PC-3 (cell line): ENCODE measurements around the gene ERCC8. TPM values are rescaled to one million over a fixed set of nuclear protein-coding genes. Genes with fewer than 3 reads are reported as not detected.

Source experiments
- ATAC-seq: fragments of 200-7000 bp; cut with Tn5 transposase; 2 replicates; pipeline ENCODE4 v1.9.1; 2020; ENCODE audit warnings: mild to moderate bottlenecking, moderate library complexity
- BruUV-seq: library from RNA; stranded (reverse); fragments of 400-500 nt; replicated peaks from 2 replicates; lab custom pipeline; 2021; lab: Mats Ljungman, UMichigan
- CTCF ChIA-PET: fragments of 300-600 bp; sonication (Branson Sonifier 250); formaldehyde crosslinking; loops from one replicate; lab custom pipeline; 2022; ENCODE audit warnings: antibody characterized with exemption; lab: Charles Lee
- POLR2A ChIA-PET: fragments of 300-600 bp; sonication (Branson Sonifier 250); formaldehyde crosslinking; loops from one replicate; lab custom pipeline; 2022; ENCODE audit warnings: antibody characterized with exemption; ENCODE audit not compliant: unreplicated experiment; lab: Charles Lee
- DNase-seq: peaks from one replicate; pipeline ENCODE4 v3.0.0-alpha.2; 2015
- H2AFZ ChIP-seq: fragments of 300-600 bp; sonication (generic); 2 replicates; pipeline ENCODE4 v1.6.0; 2016; ENCODE audit warnings: antibody characterized with exemption, low read length
- H3F3A ChIP-seq: fragments of 300-600 bp; sonication (generic); one replicate; pipeline ENCODE4 v1.6.0; 2017; ENCODE audit warnings: antibody characterized with exemption, low read length, control low read depth, mild to moderate bottlenecking; ENCODE audit not compliant: unreplicated experiment
- H3K27ac ChIP-seq: fragments of 300-600 bp; sonication (generic); 2 replicates; pipeline ENCODE4 v1.5.1; 2016; ENCODE audit warnings: mild to moderate bottlenecking, low read length
- H3K27me3 ChIP-seq: fragments of 300-600 bp; sonication (generic); 2 replicates; pipeline ENCODE4 v1.6.1; 2016; ENCODE audit warnings: low read length, mixed read lengths
- H3K36me3 ChIP-seq: fragments of 300-600 bp; sonication (generic); 2 replicates; pipeline ENCODE4 v1.6.1; 2016; ENCODE audit warnings: low read depth, mixed run types, low read length, mixed read lengths
- H3K4me1 ChIP-seq: fragments of 300-600 bp; sonication (generic); 2 replicates; pipeline ENCODE4 v1.5.1; 2016; ENCODE audit warnings: low read length; ENCODE audit not compliant: insufficient read depth
- H3K4me2 ChIP-seq: fragments of 300-600 bp; sonication (generic); 2 replicates; pipeline ENCODE4 v1.6.0; 2016; ENCODE audit warnings: low read length
- H3K4me3 ChIP-seq: fragments of 300-600 bp; sonication (generic); 2 replicates; pipeline ENCODE4 v1.5.1; 2016; ENCODE audit warnings: mild to moderate bottlenecking, low read length, mixed read lengths
- H3K79me2 ChIP-seq: fragments of 300-600 bp; sonication (generic); 2 replicates; pipeline ENCODE4 v1.6.1; 2017; ENCODE audit warnings: low read length, mixed read lengths
- H3K9ac ChIP-seq: fragments of 300-600 bp; sonication (generic); 2 replicates; pipeline ENCODE4 v1.6.0; 2016; ENCODE audit warnings: mild to moderate bottlenecking, low read length
- H3K9me2 ChIP-seq: fragments of 300-600 bp; sonication (generic); replicated peaks from 2 replicates; pipeline ENCODE4 v1.6.1; 2016; ENCODE audit warnings: mixed run types, low read length, mixed read lengths
- H3K9me3 ChIP-seq: fragments of 300-600 bp; sonication (generic); 2 replicates; pipeline ENCODE4 v1.6.1; 2016; ENCODE audit warnings: low read length, mixed read lengths
- H4K20me1 ChIP-seq: fragments of 300-600 bp; sonication (generic); 2 replicates; pipeline ENCODE4 v1.6.1; 2016; ENCODE audit warnings: low read length, mixed read lengths
- CTCF ChIP-seq: fragments of 300-600 bp; sonication (generic); conservative IDR thresholded peaks from 2 replicates; pipeline ENCODE4 v1.5.1; 2017; ENCODE audit warnings: antibody characterized with exemption, low read depth, mild to moderate bottlenecking, low read length
- EZH2 ChIP-seq: fragments of 300-600 bp; sonication (generic); IDR thresholded peaks from one replicate; pipeline ENCODE4 v1.6.1; 2017; ENCODE audit warnings: antibody characterized with exemption, mild to moderate bottlenecking, low read length; ENCODE audit not compliant: unreplicated experiment
- EZH2phosphoT487 ChIP-seq: fragments of 300-600 bp; sonication (generic); IDR thresholded peaks from 2 replicates; pipeline ENCODE4 v1.6.1; 2018; ENCODE audit warnings: mild to moderate bottlenecking, antibody characterized with exemption, low read length, borderline replicate concordance
- intact Hi-C: fragments of 100-400 bp; cut with micrococcal nuclease; formaldehyde crosslinking; loops from 2 replicates; pipeline ENCODE4 v1.9.0; 2023
- total RNA-seq: library from RNA; depleted of rRNA; stranded (reverse); fragments of >200 nt; gene quantifications from 2 replicates; pipeline ENCODE4 v1.2.3, GENCODE V29; 2014

ERCC8 gene
- total RNA-seq, 1 experiment from 2014 or later: 2.1 TPM

DNA sequence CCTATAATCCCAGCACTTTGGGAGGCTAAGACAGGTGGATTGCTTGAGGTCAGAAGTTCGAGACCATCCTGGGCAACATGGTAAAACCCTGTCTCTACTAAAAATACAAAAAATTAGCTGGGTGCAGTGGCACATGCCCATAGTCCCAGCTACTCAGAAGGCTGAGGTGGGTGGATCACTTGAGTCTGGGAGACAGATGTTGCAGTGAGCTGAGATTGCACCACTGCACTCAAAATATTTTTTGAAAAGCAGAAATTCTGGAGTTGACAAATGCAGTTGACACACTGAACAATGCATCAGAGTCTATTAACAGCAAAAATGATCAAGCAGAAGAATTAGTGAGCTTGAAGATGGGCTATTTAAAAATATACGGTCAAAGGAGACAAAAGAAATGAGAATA, 35.6 kb upstream of the ERCC8 start:
- CTCF ChIA-PET: no interaction called here
- no peak for ATAC-seq
- BruUV-seq: no TSS peak

GRCh38 chr5:60978968-60979367, 34.1 kb upstream of the ERCC8 start:
- no peaks in the 10 kb centered on the region for H3K9me2 ChIP-seq
- H3K9ac ChIP-seq: no peak overlapping the region
- peaks cover 6% of the 10 kb centered on the region; the same call in 1 of the 2 replicates for H3K79me2 ChIP-seq
- DNase-seq (no peak), ATAC-seq (no peak)
- H3K27ac ChIP-seq: no peak overlapping the region
- no peaks in the 10 kb centered on the region for H3K36me3 ChIP-seq
- intact Hi-C loops: no loop called here
- no peaks in the 10 kb centered on the region for H3F3A ChIP-seq
- H4K20me1 ChIP-seq: no peaks in the 10 kb centered on the region
- H2AFZ ChIP-seq: no peak overlapping the region
- ChIA-PET POLR2A (no interaction called here), CTCF (no interaction called here)
- no peaks in the 10 kb centered on the region for H3K4me1 ChIP-seq
- BruUV-seq: no TSS peak
- TF ChIP-seq EZH2: no peak
- H3K9me3 ChIP-seq: no peaks in the 10 kb centered on the region
- H3K4me3 ChIP-seq: no peak overlapping the region
- no peaks in the 10 kb centered on the region for H3K27me3 ChIP-seq
- no peak overlapping the region for H3K4me2 ChIP-seq

More for the DNA sequence above, 35.6 kb upstream of the ERCC8 start:
- POLR2A ChIA-PET: no interaction called here
- Histone ChIP-seq H3K27me3 (no peaks in the 10 kb centered on the region), H4K20me1 (no peaks in the 10 kb centered on the region), H2AFZ (no peak overlapping the region), H3K27ac (no peak overlapping the region), H3K4me3 (no peak overlapping the region), H3F3A (no peaks in the 10 kb centered on the region), H3K4me1 (no peaks in the 10 kb centered on the region), H3K4me2 (no peak overlapping the region), H3K79me2 (no peaks in the 10 kb centered on the region; the same call in 1 of the 2 replicates), H3K9ac (no peak overlapping the region), H3K9me2 (no peaks in the 10 kb centered on the region), H3K9me3 (no peaks in the 10 kb centered on the region), H3K36me3 (no peaks in the 10 kb centered on the region)
- TF ChIP-seq EZH2: no peak
- TF ChIP-seq CTCF: no peak
- no peak for TF ChIP-seq EZH2phosphoT487
- intact Hi-C loops: no loop called here
- DNase-seq: no peak

DNA sequence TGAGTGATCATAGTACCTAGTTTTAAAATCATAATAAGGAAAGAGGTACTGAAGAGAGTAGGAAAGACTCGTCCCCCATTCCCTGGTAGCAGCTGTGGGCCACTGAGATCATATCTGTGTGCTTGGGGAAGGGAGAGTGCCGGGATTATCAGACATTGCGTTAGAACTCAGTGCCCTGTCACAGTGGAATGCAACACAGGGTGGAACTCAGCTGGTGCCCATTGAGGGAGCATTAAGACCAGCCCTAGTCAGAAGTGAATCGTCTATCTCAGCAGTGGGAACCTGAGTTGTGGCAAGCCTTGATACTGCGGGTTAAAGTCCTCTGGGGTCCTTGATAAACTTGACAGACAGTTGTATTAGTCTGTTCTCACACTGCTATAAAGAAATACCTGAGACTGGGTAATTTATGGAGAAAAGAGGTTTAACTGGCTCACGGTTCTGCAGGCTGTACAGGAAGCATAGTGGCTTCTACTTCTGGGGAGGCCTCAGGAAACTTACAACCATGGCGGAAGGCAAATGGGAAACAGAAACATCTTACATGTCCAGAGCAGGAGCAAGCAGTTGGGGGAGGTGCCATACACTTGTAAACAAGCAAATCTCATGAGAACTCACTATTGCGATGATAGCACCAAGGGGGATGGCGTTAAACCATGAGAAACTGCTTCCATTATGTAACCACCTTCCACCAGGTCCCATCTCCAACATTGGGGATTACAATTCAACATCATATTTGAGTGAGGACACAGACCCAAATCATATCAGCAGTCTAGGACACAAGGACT, 33.3 kb upstream of the ERCC8 start:
- Histone ChIP-seq H3K4me2 (no peak overlapping the region), H2AFZ (no peak overlapping the region), H3F3A (no peaks in the 10 kb centered on the region), H4K20me1 (no peaks in the 10 kb centered on the region), H3K36me3 (no peaks in the 10 kb centered on the region), H3K27ac (no peak overlapping the region), H3K9ac (no peak overlapping the region), H3K27me3 (no peaks in the 10 kb centered on the region), H3K79me2 (peaks cover 13% of the 10 kb centered on the region; the same call in 1 of the 2 replicates), H3K9me3 (no peaks in the 10 kb centered on the region), H3K9me2 (no peaks in the 10 kb centered on the region), H3K4me1 (no peaks in the 10 kb centered on the region), H3K4me3 (no peak overlapping the region)
- intact Hi-C loops: no loop called here
- ATAC-seq (no peak), DNase-seq (no peak)
- CTCF ChIA-PET: no interaction called here
- BruUV-seq: no TSS peak
- POLR2A ChIA-PET: no interaction called here
- TF ChIP-seq EZH2: no peak
- no peak for TF ChIP-seq EZH2phosphoT487
- TF ChIP-seq CTCF: no peak
